GM10266 (cell line): ENCODE results near the gene DDX55.
"Not testable (repeated sequence)": the region's sequence is repeated elsewhere in the genome, so short reads cannot be mapped to it uniquely, and the experiment has no call there.

Source experiments
- DNase-seq: peaks from one replicate; pipeline ENCODE4 v3.0.0; 2012; ENCODE audit errors: extremely low spot score
- TF ChIP-seq, protein P1 (sequence below): IDR thresholded peaks from 2 replicates; pipeline ENCODE4 v1.5.1; 2012; ENCODE audit warnings: mild to moderate bottlenecking, low read depth; ENCODE audit not compliant: control insufficient read depth, insufficient read depth; ENCODE audit errors: missing control alignments

DDX55 gene

DNA sequence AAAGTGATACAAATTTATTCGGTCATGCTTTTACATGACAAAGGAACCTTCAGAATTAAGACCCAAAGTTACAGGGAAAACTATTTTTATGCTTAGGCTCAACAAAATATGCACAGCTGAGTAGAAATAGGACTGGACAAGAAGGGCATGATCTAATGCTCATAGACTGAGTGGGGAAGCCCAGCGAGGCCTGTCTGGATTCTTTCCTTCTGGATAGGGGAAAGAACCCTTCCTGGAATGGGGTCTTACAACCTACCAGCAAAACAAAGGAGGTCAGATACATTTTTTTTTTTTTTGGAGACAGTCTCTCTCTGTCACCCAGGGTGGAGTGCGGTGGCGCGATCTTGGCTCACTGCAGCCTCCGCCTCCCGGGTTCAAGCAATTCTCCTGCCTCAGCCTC is 2.2 kb upstream of the DDX55 start:
- no peak for DNase-seq
- TF ChIP-seq, protein P1, sequence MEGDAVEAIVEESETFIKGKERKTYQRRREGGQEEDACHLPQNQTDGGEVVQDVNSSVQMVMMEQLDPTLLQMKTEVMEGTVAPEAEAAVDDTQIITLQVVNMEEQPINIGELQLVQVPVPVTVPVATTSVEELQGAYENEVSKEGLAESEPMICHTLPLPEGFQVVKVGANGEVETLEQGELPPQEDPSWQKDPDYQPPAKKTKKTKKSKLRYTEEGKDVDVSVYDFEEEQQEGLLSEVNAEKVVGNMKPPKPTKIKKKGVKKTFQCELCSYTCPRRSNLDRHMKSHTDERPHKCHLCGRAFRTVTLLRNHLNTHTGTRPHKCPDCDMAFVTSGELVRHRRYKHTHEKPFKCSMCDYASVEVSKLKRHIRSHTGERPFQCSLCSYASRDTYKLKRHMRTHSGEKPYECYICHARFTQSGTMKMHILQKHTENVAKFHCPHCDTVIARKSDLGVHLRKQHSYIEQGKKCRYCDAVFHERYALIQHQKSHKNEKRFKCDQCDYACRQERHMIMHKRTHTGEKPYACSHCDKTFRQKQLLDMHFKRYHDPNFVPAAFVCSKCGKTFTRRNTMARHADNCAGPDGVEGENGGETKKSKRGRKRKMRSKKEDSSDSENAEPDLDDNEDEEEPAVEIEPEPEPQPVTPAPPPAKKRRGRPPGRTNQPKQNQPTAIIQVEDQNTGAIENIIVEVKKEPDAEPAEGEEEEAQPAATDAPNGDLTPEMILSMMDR, result no peak

DNA sequence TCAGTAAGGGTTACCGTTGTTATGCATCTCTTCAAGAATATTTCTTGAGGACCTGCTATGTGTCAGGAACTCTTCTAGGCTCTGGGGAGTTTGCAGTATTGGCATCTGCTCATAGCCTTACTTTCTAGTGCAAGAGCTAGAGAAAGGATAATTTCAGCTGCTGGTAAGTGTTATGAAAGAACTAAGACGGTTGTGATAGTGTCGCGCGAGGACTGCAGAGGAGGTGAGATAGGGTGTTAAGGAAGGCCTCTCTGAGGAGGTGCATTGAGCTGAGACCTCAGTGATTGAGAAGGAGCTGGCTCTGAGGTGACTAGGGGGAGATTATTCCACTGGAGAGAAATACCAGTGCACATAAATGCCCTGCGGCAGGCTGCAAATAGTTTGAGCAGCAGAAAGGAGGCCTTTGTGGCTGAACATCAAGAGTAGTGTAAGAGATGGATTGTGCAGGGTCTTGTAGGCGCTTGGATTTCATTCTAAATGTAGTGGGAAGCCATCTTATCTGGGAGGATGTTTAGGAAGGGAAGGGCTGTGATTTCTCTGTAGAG is 824 bp downstream of the DDX55 start:
- TF ChIP-seq, protein P1, result no peak
- DNase-seq, result no peak

DNA sequence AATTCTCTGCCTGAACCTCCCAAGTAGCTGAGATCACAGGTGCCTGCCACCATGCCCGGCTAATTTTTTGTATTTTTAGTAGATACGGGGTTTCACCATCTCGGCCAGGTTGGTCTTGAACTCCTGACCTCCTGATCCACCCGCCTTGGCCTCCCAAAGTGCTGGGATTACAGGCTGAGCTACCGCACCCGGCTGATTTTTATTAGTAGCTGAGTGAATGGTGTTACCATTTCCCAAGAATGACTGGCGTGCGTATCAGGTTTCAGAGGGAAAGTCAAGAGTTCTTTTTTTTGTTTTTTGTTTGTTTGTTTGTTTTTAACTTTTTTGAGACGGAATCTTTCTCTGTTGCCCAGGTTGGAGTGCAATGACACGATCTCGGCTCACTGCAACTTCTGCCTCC is 1.6 kb downstream of the DDX55 start:
- DNase-seq, result not testable (repeated sequence)

DNA sequence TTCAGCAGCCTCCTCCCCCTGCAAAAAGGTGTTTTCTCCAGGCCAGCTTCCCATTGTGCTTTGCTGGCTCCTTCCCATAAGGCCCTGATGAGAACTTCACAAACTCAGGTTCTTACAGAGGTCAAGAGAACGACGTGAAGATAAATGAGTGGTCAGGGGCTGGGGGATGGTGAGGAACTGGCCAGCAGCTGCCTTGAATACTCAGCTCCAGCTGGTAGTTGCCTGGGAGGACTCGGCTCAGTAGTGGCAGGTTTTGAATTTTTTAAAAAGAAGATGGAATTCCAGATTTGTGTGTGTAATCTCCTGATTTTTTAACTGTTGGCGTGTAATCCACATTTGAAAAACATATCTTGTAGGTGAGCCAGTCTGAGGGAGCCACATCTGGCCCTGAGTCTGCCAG is 5.9 kb downstream of the DDX55 start:
- DNase-seq, result no peak
- TF ChIP-seq, protein P1, result no peak

DNA sequence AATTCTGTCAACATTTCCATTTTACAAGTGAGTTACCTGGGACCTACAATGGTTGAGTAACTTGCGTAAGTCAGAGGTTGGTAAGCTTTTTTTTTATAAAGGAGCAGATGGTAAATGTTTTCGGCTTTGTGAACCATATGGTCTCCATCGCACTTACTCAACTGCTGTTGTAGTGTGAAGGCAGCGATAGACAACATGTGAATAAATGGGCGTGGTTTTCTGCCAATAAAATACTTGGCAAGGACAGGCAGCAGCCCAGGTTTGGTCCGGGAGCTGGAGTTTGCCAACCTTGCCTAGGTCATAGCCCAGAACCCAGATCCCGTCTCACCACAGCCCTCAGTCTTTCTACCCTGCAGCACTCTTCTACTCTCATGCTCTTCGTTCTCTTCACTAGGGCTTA is 6.3 kb downstream of the DDX55 start:
- TF ChIP-seq, protein P1, result no peak

DNA sequence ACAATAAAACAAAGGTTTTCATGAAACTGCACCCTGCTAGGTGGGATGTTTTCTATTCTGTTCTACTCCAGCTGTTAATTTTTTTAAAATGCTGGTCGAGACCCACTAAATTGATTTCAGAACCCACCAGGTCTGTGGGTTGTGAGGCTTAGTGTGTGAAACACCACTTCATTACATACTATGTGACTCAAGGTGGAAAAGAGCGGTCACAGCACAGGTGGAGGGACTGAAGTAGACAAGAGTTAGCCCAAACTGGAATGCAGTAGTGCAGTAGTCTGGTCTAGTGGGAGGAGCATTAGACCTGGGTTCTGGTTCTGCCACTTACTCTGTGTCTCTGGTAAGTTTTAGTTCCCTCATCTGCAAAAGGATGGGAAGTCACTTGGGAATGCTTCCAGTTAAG is 12.2 kb downstream of the DDX55 start:
- DNase-seq, result no peak
- TF ChIP-seq, protein P1, result no peak

More for the DNA sequence above, 6.3 kb downstream of the DDX55 start:
- DNase-seq, result no peak

DNA sequence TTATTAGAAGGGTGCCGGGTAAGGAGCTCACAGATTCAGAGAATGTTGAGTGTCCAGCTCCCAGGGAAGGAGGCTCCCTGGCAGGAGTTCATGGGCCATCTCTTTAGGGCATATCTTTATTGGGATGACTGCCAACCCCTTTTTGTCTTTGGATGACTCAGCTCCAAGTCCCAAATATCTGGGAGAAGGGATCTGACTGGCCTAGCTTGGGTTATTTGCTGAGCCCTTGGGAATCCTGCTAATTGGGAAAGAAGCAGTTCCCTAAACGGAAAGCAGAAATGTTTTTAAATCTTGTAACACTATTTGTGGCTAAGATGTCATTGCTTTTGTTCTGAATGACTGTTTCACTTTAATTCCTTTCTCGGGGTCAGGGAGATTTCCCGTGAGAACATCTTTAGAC is 12.6 kb downstream of the DDX55 start:
- DNase-seq, result no peak
- TF ChIP-seq, protein P1, result no peak

DNA sequence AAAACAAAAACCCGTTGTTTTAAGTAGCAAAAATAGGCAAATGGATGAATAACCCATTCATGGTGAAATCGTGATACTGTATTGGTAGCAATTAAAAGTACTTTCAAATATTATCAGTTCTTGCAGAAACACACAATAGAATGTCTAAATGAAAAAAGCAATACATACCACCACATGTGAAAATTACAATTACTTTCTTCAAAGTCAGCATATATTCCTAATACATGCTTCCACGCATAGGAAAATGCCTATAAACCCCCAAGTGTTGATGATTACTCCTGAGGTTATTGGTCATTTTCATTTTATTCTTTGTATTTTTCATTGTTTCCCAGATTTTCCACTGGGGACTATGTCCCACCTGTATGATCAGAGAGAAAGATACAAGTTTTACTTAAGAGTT is 15.2 kb downstream of the DDX55 start:
- DNase-seq, result no peak
- TF ChIP-seq, protein P1, result no peak
